ENCODE results near the gene OR1E2.
"Not testable (repeated sequence)": the region's sequence is repeated elsewhere in the genome, so short reads cannot be mapped to it uniquely, and the experiment has no call there.

Gene OR1E2

DNA sequence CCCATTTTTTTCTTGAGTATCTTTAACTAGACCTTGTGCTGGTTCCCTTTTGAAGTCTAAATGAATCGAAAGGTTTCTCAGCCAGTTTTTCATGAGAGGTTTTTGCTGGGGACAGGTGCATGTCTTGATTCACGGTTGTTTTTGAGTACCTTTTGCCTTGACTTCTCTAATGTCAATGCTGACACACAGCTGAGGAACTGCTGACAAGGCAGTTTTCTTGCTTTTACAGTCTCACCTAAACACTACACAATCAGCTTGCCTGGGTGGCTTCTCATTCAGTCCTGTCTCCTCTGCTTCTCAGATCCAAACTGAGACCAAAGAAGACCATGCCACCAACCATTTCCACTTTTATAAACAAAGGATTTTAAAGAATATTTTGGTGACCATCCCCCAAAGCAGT lies 15.4 kb downstream of the OR1E2 start:
- H3K4me3 Mint-ChIP-seq = no peak overlapping the region

GRCh38 chr17:3415610-3416009 lies 18.0 kb downstream of the OR1E2 start:
- Mint-ChIP-seq H3K27me3 (peaks cover 24% of the 10 kb centered on the region), H3K4me1 (no peaks in the 10 kb centered on the region), H3K36me3 (ENCODE audit: low read depth) (no peaks in the 10 kb centered on the region), H3K4me3 (no peak overlapping the region), H3K9me3 (no peaks in the 10 kb centered on the region), H3K27ac (no peak overlapping the region)
- ATAC-seq = no peak
- no peak for DNase-seq

More for the DNA sequence above, 15.4 kb downstream of the OR1E2 start:
- Mint-ChIP-seq H3K4me1 (no peaks in the 10 kb centered on the region), H3K36me3 (ENCODE audit: low read depth) (no peaks in the 10 kb centered on the region), H3K9me3 (no peaks in the 10 kb centered on the region), H3K27me3 (peaks cover 21% of the 10 kb centered on the region), H3K27ac (no peak overlapping the region)
- ATAC-seq (no peak), DNase-seq (no peak)

DNA sequence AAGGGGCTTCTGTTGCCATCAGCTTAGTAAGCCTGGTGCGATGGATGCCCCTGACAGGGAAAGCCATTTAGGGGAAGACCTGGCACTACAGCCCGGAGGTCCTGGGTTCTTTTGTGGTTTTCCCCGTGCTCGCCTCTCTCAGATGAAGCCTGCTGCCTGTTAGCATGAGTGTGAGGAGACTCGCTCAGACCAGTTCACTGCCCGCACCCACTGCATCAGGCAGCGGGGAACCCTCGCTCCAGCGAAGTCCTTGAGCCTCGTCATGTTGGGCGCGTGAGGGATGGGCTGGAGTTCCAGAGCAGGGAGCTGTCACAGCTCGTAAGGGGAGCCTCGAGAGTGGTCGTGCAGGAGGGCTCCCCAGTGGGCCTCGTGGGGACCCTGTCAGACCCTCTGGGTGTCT lies 21.4 kb downstream of the OR1E2 start:
- not testable (repeated sequence) for H3K36me3 Mint-ChIP-seq (ENCODE audit: low read depth); H3K4me3 Mint-ChIP-seq; ATAC-seq

DNA sequence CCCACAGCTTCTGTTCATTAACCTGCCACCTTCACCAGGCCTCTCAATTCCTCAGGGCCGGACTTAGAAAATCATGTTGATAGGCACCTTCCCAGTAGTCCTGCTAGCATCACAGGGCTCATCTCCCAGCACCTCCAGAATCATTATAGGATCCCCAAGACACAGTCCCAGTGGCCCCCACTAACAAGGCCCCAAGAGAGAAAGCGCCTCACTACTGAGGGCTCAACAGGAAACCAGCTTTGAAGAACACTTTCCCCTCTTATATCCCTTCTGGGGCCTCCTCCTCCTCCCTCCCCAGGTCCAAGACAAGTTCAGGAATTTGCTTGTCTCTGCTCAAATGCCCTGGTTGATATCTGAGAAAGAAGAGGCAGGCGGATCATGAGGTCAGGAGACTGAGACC lies 22.6 kb downstream of the OR1E2 start, which contains the start of gene OR3A3:
OR3A3 (plus strand) TSS at position 301 of the 400 bp plus-strand sequence.
- H3K36me3 Mint-ChIP-seq (ENCODE audit: low read depth) = peaks cover 3% of the 10 kb centered on the region
- peaks cover 15% of the 10 kb centered on the region for H3K9me3 Mint-ChIP-seq
- H3K27ac Mint-ChIP-seq = no peak within 1 kb of the TSS
- no peak for ATAC-seq
- no peak within 1 kb of the TSS for H3K4me3 Mint-ChIP-seq
- no peaks in the 10 kb centered on the region for H3K4me1 Mint-ChIP-seq
- peaks cover 30% of the 10 kb centered on the region for H3K27me3 Mint-ChIP-seq
- DNase-seq = no peak

More for the DNA sequence above, 21.4 kb downstream of the OR1E2 start:
- H3K9me3 Mint-ChIP-seq = peaks cover 15% of the 10 kb centered on the region
- not testable (repeated sequence) for DNase-seq, H3K27ac Mint-ChIP-seq, H3K4me1 Mint-ChIP-seq
- peaks cover 33% of the 10 kb centered on the region for H3K27me3 Mint-ChIP-seq

- not testable (repeated sequence) for ATAC-seq; H3K4me3 Mint-ChIP-seq; H3K27ac Mint-ChIP-seq; DNase-seq; H3K27me3 Mint-ChIP-seq; H3K4me1 Mint-ChIP-seq; H3K36me3 Mint-ChIP-seq (ENCODE audit: low read depth)
- H3K9me3 Mint-ChIP-seq = peaks cover 13% of the 10 kb centered on the region
Observed at GRCh38 chr17:3403856-3404255, 29.8 kb downstream of the OR1E2 start.

GRCh38 chr17:3401786-3402185 lies 31.9 kb downstream of the OR1E2 start:
- Mint-ChIP-seq H3K27me3 (no peaks in the 10 kb centered on the region), H3K4me1 (no peaks in the 10 kb centered on the region), H3K36me3 (ENCODE audit: low read depth) (no peaks in the 10 kb centered on the region), H3K9me3 (no peaks in the 10 kb centered on the region), H3K4me3 (no peak overlapping the region), H3K27ac (no peak overlapping the region)
- ATAC-seq = no peak
- no peak for DNase-seq

- no peaks in the 10 kb centered on the region for H3K36me3 Mint-ChIP-seq (ENCODE audit: low read depth)
- H3K27ac Mint-ChIP-seq = no peak overlapping the region
- H3K27me3 Mint-ChIP-seq = peaks cover 5% of the 10 kb centered on the region
- no peak overlapping the region for H3K4me3 Mint-ChIP-seq
- no peaks in the 10 kb centered on the region for H3K9me3 Mint-ChIP-seq
- no peaks in the 10 kb centered on the region for H3K4me1 Mint-ChIP-seq
- ATAC-seq (no peak), DNase-seq (no peak)
Observed at GRCh38 chr17:3400055-3400454, 33.6 kb downstream of the OR1E2 start.

GRCh38 chr17:3398310-3398709 lies 35.3 kb downstream of the OR1E2 start, which contains the start of gene OR1E1:
Gene OR1E1, minus strand, starts transcription at chr17:3398410. Its CDS starts 0 bp downstream, at chr17:3398410.
- H3K27me3 Mint-ChIP-seq = peaks cover 9% of the 10 kb centered on the region
- no peak for DNase-seq
- H3K9me3 Mint-ChIP-seq = no peaks in the 10 kb centered on the region
- no peaks in the 10 kb centered on the region for H3K36me3 Mint-ChIP-seq (ENCODE audit: low read depth)
- no peak within 1 kb of the TSS for H3K4me3 Mint-ChIP-seq
- H3K27ac Mint-ChIP-seq = no peak within 1 kb of the TSS
- no peaks in the 10 kb centered on the region for H3K4me1 Mint-ChIP-seq
- no peak for ATAC-seq

GRCh38 chr17:3397801-3398200 lies 35.8 kb downstream of the OR1E2 start:
- H3K4me3 Mint-ChIP-seq; H3K27me3 Mint-ChIP-seq; H3K36me3 Mint-ChIP-seq (ENCODE audit: low read depth); H3K9me3 Mint-ChIP-seq; DNase-seq; ATAC-seq; H3K4me1 Mint-ChIP-seq; H3K27ac Mint-ChIP-seq: not testable (repeated sequence)

DNA sequence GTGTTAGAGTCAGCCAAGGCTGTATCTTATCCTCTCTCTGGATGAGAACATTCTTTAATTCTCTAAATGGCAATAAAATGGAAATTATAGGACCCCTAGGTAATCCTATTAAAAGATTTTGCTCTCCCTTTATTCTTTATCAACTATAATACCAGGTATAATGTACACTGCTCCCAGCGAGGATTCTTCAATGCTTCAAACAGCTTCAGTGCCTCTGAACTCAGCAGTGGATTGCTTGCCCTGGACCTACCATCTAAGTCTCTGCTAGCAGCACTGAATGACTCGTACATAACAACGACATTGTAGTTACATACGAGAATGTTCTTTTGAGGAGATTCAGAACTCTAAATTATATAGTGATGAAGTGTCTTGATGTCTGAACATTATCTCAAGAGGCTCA lies 43.9 kb downstream of the OR1E2 start:
- Mint-ChIP-seq H3K4me1 (peaks cover 2% of the 10 kb centered on the region), H3K4me3 (no peak overlapping the region), H3K27me3 (peaks cover 33% of the 10 kb centered on the region), H3K9me3 (peaks cover 18% of the 10 kb centered on the region), H3K27ac (no peak overlapping the region), H3K36me3 (ENCODE audit: low read depth) (no peaks in the 10 kb centered on the region)
- DNase-seq = no peak
- no peak for ATAC-seq

GRCh38 chr17:3385869-3386816 lies 47.5 kb downstream of the OR1E2 start, which contains the start of gene OR3A2:
Gene OR3A2, minus strand, starts transcription at chr17:3386308.
- DNase-seq = peak; percentile 36
- Mint-ChIP-seq H3K4me1 (peaks cover 2% of the 10 kb centered on the region), H3K36me3 (ENCODE audit: low read depth) (peaks cover 1% of the 10 kb centered on the region), H3K9me3 (peaks cover 4% of the 10 kb centered on the region), H3K27ac (peak within 1 kb of the TSS; percentile 44), H3K27me3 (peaks cover 29% of the 10 kb centered on the region), H3K4me3 (peak within 1 kb of the TSS; percentile 80)
- peak; percentile 92 for ATAC-seq
